Stimulated activated CD8-positive, alpha-beta memory T cell treated with anti-CD3 and anti-CD28 coated beads, Interleukin-7, amount 100 ng/mL, for 4 hours (primary cell): ENCODE results near the gene LMO1.

Experiments
- DNase-seq, 2 donors: peaks; one replicate each; pipeline ENCODE4 v3.0.0-alpha.2; 2020; ENCODE audit warnings: low read depth in 2 of 2

Gene LMO1

DNA sequence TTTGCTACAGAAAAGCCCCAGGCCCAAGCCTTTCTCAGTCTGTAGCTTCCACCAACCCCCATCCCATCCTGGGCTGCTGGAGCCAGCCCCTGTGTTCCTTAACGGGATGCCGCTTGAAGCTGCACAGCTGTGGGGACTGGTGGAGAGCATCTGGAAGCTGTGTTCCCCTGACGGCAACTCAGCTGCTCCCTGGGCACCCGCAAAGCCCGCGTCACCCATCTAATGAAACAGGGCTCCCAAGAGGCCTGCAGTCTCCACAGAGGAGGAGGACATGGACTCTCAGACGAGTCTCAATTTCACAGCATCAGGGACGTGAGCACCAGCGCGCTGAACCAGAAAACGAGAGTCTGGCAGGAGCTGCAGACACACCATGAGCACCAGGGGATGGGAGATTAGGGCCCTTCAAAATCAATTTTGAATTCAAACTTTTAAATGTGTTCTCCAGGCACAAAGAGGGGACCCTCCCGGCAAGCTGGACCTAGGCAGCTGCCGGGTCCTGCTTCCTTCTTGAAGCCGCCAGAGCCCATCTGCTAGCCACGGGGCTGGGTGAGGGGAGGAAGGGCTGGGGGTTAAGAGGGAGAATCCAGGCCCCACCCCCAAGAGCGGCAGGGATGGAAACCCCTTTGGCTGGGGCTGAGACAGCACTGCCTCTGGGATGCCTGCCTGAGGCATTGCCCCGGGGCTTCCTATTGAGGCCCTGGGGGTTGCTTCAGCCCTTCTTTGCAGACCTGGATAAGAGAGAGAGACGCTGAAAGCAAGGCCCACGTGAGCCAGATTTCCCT, 21.0 kb downstream of the LMO1 start:
- DNase-seq, result no peak

DNA sequence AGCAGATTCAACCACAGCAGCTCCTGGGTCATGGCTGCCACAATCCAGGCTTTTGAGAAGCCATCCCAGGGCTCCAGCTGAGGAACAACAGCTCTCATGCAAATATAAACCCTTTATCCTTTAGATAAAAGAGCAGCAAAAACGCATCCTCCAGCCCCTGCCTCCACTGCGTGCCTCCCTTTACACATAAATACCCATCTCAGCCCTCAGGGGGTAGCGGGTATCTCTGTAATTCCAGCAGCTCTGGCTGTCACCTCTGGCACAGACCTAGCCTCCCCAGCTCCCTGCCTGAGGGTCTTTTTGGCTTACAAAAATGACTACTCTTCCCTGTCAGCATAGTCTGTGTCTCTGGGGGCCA, 21.6 kb downstream of the LMO1 start:
- DNase-seq, result no peak

DNA sequence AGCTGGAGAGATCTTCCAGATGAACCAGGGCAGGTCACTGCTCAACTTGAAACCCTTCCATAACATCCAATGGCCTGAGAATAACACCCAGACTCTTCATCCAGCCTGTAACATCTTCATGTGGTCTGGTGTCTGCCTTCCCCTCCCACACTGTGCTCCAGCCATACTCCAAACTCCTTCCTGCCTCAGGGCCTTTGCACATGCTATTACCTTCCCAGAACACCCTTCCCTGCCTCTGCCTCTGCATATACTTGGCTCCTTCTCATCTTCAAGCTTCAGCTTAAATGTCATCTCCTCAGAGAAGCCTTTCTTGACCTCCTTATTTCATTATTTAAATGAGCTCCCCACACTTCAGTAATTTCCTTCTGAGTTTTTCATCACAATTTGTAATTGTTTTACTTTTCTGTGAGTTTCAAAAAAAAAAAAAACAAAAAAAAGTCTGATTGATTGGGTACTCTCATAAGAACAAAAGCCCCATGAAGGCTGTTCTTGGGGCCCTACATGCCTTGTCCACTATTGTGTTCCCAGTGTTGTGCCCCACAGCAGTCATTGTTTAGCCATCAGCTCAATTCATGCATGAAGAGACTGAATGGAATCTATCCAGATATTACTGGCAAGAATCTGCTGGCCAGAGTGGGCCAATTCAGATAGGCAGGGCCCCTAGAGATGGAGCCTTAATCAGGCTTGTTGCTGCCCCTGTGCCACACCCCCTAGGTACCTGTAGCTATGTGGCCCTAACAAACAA, 22.1 kb downstream of the LMO1 start:
- DNase-seq, result no peak

DNA sequence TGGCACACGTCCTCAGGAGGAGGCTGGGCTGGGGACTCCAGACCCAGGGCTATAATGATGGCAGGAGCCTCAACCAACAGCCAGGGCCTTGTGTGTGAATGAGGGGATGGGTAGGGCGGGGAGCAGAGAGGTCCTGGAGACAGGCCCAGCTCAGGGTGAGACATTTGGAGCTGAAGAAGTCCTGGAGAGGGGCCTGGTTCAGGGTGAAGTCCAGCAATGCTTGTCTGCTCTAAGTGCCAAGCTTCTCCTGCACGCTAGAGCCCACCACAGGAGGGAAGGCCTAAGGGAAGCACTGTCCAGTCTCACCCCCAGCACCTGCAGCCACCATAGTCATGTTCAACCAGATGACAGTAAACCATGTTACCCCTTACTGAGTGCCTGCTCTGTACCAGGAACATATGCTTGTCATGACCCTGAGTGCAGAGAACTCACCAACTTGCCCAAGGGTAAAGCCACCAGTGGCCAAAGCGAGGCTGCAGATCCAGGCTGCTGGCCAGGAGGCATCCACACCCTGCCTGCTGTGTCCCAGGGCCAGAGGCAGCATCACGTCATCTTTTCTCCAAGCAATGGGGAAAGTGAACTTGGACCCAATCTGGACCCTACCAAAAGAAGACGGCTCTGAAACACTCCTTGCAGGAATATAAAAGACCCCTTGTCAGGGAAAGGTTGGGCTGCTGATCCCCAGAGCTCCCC, 24.0 kb downstream of the LMO1 start:
- no peak for DNase-seq

DNA sequence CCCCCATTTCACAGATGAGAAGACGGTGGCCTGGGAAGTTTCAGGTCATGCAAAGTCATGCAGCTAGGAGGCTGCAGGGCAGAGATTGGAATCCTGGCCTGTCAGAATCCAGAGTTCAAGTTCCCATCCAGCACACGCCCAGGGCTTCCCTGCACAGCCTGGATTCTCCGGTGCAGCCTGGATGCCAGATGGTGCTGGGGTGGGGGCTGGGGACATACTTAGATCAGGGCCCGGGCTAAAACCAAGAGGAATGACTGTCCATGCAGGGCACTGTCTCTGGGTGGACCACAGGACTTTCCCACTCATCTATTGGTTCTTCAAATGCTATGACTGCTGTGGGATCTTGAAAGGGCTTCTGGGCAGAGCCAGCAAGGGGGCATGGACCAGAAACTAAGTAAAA, 24.6 kb downstream of the LMO1 start:
- DNase-seq, result no peak

DNA sequence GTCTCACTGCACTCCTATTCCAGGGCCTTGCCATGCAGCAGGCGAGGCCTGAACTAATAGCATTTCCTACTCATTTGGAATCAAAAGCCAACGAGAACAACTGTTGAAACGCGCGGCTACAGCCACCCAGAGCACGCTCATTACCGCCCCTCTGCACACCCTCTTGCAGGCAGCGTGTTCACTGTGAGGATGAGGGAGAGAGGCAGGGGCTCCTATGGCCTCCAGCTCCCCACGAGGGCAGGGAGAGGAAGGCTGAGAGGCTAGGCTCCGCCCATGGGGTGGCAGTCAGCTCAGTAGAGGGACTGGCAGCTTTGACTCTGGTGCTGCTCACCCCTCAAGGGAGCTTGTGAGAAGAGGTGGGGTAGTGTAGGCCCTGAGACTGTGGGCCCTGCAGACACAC, 26.2 kb downstream of the LMO1 start:
- no peak for DNase-seq

DNA sequence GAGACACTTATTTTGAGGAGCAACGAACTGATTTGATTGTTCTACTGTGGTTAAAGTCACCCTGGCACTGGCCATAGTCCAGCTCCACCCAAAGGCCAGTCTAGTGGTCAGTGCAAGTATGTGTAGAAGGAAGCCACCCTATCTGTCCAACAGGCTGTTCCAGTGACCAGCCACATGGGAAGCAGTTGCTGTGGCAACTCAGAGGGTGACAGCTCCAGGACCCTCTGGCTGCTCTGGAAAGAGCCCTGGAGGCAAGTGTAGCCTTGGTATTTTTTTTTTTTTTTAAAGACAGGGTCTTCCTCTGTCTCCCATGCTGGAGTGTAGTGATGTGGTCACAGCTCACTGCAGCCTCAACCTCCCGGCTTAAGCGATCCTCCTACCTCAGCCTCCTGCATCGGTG, 27.8 kb downstream of the LMO1 start:
- DNase-seq, result no peak

DNA sequence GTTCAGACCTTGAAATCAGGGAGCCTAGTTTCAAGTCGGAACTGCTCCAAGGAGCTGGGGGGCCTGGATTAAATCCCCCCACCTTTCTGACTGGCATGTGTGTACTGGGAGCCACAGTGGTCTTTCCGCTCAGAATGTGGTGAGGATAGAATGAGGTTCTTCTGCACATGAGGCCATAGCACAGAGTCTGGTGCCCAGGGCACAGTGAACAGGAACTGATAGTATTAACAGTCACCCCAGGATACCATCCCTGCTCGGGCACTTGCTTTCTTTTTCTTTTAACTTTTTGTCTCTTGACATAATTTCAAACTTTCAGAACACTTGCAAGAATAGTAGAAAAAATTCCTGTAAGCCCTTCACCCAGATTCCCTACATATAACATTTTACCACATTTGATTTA, 28.8 kb downstream of the LMO1 start:
- DNase-seq, result no peak

DNA sequence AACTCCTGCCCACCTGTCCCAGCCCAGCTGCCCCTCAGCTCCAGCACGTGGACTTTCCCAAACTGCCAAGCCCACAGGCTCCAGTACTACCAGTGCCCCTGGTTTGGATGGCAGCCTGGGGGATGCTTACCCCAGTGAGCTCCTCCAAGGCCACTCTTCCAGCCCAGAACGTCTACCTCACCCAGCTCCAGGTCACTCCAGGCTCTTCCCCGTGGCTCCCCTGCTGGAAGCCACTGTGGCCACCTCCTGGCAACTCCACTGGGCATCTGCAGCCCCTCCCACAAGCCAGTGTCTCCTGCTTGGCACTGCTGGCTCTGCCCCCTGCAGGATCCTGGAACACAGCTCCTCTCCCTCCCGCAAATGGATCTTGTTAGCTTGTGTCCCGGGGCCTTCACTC, 29.3 kb downstream of the LMO1 start:
- no peak for DNase-seq

DNA sequence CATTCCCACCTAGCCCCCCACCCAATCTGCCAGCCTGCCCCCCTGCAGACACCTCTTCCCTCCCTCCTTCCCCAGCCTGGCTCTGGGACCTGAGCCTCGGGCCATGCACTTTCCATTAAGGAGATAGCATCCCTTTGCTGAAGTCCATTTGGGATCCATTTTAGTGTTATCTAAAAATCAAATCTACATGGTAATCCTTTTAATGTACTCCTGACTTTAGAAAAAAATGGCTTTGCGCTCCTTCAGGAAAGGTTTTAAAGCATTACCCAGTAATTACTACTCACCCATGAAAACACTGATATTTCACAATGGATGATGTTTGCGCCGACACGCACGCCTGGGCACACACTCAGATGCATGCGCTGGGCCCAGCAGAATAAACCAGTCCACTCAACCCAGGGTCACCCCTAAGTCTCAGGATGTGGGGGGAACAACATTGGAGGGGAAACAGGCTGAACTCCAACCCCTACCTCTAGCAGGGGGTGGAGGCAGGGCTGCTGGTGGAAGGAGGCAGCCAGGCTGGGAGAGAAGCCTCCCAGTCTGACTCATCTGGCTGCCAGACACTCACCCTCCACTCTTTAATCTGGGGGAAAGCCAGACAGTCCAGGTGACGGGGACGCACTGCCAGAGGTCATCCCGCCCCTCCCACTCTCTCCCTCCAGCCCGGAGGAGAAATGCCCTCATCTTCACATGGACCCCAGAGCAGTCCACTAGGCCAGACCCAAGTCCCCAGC, 29.8 kb downstream of the LMO1 start:
- no peak for DNase-seq

DNA sequence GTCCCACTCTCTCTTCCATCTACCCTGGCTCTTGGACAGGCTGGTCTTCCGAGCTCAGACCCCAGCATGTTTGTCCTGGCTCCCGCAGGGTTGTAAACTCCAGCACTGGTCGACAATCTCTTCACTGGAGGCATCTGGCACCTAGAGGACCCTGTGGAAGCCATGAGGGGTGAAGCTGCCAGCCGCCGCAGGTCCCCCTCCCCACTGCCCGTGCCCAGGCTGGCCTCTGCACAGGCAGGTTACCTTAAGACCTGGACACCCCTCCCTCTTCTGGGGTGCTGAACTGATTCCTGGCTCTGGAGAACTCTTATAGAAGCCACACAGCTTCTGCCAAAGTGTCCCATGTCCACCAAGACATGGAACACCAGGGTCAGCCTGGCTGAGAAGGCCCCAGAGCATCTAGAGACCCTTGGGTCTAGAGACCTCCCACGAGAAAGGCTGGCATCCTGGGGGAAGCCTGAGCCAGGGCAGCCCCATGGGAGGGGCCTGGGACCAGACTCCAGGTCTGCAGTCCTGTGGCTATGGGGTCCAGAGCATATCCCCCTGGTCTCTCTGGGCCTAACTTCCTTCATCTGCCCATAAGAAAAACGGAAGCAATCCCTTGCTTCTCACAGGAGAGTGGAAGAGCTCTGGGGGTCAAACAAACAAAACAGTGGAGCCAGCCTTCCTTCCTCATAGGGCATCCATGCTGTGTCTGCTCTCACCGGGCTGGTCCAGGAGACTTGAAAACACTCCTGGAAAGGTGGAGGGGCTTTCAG, 30.6 kb downstream of the LMO1 start:
- no peak for DNase-seq

DNA sequence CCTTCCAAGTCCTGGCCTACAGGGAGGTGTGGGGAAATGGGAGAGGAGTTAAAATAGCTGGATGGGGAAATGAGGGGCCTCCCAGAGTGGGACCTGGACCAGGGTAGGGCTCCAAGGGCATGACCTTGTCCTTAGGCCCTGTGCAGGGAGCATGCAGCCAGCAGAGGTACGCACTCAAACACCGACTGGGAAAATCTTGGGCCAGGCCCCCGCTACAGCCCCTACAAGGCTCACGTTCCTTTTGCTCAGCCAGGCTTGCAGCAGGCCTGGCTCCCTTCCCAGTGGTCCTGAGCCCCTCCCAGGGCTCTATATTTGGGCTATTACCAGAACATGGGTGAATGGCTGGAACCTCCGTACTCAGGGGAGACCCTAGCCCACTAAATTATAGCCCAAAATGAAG, 31.3 kb downstream of the LMO1 start:
- no peak for DNase-seq

DNA sequence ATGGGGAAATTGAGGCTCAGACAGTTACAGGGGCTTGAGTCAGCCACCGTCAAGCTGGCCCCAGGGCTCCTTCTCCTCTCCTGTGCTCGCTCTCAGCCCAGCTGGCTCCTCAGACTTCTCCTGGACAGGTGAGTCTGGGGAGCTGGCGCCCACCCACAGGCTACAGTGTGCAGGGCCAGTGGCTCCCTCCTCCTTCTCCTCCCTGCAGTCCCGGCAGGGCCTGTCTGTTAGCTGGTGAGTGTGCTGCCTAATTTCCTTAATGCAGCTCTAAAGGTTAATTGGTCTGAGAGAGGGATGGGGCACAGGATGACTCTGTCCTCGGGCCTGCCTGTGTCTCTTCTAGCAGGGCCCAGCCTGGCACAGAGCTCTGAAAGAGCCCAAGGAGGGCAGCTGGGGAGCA, 31.7 kb downstream of the LMO1 start:
- no peak for DNase-seq

DNA sequence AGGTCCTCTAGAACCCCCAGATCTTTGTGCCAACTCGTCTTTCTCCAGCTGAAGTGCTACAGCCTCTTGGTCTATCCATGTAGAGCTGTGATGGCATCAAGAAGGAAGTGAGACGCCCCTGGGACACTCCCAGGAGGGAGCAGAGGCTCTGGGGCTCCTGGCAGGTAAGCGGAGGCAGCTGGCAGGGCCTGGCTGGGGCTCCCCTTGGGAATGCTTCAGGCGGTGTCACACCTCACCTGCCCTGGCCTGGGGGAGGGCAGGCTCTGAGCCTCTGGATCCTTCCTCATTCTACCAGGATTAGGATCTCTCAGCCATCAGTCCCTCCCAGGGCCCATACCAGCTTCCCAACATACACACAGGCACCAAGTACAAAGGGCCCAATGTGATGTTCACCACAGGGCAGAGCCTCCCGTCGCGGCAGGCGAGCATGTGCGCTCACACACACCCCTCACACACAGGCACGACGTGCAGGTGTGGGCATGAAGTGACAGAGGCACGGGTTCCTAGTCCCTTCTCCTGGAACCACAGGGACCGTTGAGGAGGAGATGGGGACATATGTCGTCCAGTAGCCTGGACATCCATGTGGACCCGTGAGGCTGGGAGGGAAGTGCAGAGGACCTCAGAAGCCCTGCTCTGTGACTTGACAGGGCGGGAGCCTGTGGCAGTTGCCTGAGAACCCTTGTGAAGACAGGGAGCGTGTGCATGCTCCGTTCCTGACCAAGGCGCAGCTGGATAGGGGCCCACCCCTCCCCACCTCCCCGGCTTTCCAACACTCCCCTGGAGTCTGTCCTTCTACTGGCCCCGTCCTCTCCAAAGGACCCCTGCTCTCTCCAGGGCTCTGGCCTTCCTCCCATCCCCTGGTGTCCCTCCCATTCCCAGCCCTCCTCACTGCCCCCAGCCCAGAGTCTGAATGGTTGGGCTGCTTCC, 32.5 kb downstream of the LMO1 start:
- no peak for DNase-seq

DNA sequence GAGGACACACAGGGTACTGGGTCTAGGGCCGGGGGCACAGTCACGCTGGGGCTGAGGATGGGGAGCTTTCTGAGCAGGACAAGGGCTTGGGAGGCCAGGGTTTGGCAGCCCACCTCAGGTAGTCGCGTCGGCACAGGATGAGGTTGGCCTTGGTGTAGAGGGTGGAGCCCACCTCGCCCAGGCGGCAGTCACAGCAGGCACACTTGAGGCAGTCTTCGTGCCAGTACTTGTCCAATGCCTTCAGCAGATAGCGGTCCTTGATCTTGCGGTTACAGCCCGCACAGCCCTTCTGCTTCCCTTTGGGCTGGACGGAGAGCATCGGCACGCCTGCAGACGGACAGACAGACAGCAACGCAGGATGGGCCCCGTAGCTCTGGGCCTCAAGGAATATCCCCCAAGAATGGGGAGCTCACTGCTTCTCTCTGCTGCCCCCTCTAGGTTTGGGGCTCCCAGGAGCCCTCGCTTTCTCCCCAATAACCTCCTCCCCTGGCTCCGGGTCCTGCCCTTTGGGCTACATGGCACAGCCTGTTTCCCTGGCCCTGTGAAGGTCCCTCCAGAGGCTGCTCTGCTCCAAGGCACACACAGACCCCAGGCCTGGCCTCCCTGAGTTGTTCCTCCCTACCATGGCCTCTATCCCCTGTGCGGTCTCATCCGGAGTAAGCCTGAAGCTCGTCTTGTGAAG, 33.4 kb downstream of the LMO1 start:
- DNase-seq, result no peak

DNA sequence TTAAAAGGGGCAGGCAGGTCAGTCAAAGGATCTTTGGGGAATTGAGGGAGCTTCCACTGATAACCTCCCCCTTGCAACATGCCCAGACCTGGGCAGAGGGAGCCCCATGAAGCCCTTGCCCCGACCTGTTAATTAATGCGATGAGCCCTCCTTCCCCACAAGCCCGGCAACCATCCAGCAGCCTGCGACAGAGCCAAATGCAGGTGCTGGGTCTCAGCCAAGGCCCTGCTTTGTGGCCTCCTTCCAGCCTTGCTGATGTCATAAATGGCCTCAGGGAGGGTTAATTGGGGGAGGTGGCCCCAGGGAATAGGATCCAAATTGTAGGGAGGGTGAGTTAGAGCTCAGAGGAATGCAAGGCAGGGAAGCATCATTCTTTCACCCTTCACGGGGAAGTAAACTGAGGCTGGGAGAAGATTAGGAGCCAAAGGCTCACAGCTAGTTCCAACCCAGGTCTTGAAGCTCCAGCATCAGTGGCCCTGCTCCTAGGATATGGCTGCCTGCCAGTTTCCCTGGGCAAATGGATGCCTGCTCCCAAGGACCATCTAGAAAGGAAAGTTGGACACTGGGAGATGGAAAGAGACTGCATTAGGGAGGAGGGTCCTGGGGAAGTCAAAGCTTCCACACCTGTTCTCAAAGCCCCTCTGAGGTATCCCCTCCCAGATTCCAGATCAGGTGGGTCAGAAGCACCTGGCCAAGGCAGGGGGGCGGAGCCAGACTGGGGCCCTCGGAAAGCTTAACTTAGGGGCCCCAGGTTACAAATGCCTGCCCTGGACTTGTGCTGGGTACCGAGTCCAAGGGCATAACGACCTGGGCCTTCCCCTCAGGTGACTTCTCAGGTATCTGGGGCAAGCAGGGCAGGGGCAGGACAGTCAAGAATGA, 34.1 kb downstream of the LMO1 start:
- no peak for DNase-seq

DNA sequence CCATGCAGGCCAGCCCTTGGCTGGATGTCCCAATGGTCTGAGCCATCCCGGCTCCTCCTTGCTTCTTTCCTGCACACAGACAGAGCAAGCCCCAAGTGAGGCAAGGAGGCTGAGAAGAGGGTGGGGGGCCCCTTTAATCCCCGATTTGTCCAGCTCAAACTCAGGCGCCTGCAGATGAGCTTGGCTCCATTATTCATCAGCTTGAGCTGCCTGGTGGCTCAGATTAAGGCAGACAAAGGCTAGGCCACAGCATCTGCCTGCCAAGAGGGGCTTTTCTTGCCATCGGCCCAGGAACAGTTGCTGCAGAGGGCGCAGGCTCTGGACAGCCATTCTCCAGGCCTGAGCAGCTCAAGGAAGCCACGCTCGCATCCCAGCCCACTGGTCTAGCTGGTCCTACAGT, 35.4 kb downstream of the LMO1 start:
- no peak for DNase-seq

DNA sequence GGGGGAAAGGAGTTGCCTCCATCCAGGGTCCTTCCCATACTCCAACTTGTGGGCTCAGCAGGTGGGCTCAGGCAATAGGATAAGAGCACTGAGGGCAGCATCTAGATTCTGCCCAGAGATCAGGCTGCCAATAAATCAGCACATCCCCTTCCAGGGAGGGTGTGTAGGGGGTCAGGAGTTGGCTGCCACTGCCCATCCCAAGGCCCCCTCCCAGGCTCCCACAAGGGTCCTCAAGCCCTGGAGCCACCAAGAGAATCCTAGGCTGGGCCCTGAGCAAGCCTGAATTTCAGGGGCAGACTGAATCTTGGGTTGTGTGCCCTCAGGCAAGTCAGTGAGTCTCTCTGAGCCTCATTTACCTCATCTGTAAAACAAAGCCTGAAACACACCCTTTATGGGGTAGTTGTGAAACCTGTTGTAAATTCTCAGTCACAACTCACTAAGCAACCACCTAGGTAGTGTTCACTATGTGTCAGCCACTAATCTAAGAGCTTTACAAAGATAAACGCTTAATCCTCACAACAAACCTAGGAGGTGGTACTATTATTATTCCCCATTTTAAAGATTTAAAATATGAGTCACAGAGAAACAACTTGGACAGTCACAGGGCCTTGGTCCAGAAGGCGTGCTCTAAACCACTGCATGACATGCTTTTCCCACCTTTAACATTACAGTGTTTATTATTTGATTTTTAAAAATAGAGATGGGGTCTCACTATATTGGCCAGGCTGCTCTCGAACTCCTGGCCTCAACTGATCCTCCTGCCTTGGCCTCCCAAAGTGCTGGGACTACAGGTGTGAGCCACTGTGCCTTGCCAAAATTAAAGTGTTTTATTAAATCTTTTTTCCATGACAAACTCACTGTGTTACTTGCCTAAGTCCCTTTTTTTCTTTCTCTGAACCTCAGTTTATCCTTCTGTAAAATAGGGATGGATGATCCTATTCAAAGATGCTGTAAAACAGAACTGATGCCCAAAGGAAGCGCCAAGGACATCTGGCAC, 36.2 kb downstream of the LMO1 start:
- DNase-seq, result no peak
